ENCODE data around the gene CLCN6. TPM values are rescaled to one million over a fixed set of nuclear protein-coding genes. Genes with fewer than 3 reads are reported as not detected.

Gene CLCN6
- polyA plus RNA-seq, 1 experiment = 9.0 TPM

DNA sequence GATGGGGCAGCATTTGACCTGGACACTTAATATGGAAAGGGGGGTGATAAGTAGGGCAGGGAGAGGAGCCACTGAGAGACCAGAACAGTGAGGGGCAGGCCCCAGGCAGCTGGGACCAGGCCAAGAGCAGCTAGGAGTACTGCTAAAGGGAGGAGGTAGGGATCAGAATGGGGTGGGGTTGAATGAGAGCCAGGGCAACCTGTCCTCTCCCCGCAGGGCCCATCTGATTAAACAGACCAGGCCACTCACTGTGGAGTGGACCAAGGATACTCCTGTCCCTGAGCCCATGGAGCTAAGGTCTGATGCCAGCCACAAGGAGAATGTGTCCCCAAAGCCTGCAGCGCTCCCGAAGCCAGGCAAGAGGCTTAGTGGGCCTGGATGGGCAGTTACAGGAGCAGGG, 41.9 kb upstream of the CLCN6 start:
- POLR2A ChIA-PET = no interaction called here
- CTCF ChIA-PET = interaction anchor here (1.6 kb wide), 1 partner anchor 21 kb away, joined by 6 read pairs; no protein-coding TSS in a partner anchor
- H3K27ac ChIP-seq (ENCODE audit: low read depth, low read length) = no peak overlapping the region

DNA sequence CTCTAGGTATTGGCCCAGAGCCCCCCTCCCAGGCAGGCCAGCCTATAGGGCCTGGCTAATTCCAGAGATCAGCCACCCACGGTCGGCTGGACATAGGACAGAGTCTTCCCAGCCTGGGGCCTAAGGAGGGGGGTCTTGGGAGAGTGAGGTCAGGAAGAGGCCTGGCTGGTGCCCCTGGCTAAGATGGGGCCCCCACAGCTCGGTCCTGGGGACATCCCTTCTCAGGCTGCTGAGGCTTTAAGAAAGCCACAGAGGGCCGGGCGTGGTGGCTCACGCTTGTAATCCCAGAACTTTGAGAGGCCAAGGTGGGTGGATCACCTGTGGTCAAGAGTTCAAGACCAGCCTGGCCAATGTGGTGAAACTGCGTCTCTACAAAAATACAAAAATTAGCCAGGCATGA, 41.5 kb upstream of the CLCN6 start:
- POLR2A ChIA-PET = no interaction called here
- TF ChIP-seq, protein P1, sequence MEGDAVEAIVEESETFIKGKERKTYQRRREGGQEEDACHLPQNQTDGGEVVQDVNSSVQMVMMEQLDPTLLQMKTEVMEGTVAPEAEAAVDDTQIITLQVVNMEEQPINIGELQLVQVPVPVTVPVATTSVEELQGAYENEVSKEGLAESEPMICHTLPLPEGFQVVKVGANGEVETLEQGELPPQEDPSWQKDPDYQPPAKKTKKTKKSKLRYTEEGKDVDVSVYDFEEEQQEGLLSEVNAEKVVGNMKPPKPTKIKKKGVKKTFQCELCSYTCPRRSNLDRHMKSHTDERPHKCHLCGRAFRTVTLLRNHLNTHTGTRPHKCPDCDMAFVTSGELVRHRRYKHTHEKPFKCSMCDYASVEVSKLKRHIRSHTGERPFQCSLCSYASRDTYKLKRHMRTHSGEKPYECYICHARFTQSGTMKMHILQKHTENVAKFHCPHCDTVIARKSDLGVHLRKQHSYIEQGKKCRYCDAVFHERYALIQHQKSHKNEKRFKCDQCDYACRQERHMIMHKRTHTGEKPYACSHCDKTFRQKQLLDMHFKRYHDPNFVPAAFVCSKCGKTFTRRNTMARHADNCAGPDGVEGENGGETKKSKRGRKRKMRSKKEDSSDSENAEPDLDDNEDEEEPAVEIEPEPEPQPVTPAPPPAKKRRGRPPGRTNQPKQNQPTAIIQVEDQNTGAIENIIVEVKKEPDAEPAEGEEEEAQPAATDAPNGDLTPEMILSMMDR (IDR thresholded peaks at IDR 0.05; ENCODE audit: low read depth, low read length) = no peak
- Histone ChIP-seq H3K4me3 (ENCODE audit: low read depth, low read length) (no peak overlapping the region), H3K27me3 (ENCODE audit: control insufficient read depth, insufficient read depth, low read length) (peaks cover 36% of the 10 kb centered on the region), H3K9me3 (ENCODE audit: control insufficient read depth, insufficient read depth, low read length) (no peaks in the 10 kb centered on the region; the same call in 1 of the 2 replicates), H3K27ac (ENCODE audit: low read depth, low read length) (no peak overlapping the region)
- CTCF ChIA-PET = interaction anchor here (1.6 kb wide), 1 partner anchor 21 kb away, joined by 6 read pairs; no protein-coding TSS in a partner anchor
- DNase-seq (ENCODE audit: low read depth, low spot score) = no peak

More for the DNA sequence above, 41.9 kb upstream of the CLCN6 start:
- no peak for DNase-seq (ENCODE audit: low read depth, low spot score)
- H3K27me3 ChIP-seq (ENCODE audit: control insufficient read depth, insufficient read depth, low read length) = peaks cover 36% of the 10 kb centered on the region
- no peaks in the 10 kb centered on the region; the same call in 1 of the 2 replicates for H3K9me3 ChIP-seq (ENCODE audit: control insufficient read depth, insufficient read depth, low read length)
- TF ChIP-seq, protein P1 (IDR thresholded peaks at IDR 0.05; ENCODE audit: low read depth, low read length) = no peak
- no peak overlapping the region for H3K4me3 ChIP-seq (ENCODE audit: low read depth, low read length)

DNA sequence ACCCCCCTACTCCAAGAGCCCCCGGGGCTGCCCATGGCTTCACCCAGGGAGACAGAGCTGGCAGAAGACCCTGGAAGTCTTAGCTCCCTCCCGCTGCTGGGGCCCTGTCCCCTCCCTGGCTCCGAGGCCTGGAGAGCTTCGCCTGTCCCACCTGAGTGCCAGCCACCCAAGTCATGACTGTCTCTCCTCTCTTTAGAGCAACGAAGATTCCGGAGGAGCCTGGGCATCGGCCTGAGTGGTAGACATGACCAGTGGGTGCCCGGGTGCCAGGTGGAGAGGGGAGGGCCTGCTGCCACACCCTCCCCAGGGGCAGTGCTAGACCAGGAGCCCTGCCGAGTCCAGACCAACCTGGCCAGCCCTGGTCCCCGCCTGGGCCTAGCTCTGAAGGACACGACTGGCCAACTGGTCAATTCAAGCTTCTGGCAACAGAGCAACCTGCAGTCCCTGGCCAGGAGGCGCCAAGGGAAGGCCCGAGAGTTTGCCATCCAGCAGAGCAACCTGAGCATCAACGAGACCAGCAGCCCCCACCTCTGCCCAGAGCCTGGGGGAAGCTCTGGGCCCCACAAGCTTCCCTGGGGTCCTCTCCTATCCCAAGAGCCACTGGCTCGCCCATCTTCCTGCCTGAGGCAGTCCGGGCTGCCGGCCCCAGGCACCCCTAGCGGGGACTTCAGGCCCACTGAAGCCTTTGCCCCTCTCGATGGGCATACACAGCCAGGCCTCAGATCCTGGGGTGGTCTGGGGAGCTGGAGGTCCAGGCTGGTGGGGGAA, 40.1 kb upstream of the CLCN6 start:
- peaks cover 32% of the 10 kb centered on the region for H3K27me3 ChIP-seq (ENCODE audit: control insufficient read depth, insufficient read depth, low read length)
- H3K9me3 ChIP-seq (ENCODE audit: control insufficient read depth, insufficient read depth, low read length) = no peaks in the 10 kb centered on the region; the same call in 1 of the 2 replicates
- no peak overlapping the region for H3K4me3 ChIP-seq (ENCODE audit: low read depth, low read length)
- no peak overlapping the region for H3K27ac ChIP-seq (ENCODE audit: low read depth, low read length)
- ChIA-PET POLR2A (no interaction called here), CTCF (interaction anchor here (1.1 kb wide), 1 partner anchor 19 kb away, joined by 4 read pairs; no protein-coding TSS in a partner anchor)
- TF ChIP-seq, protein P1 (IDR thresholded peaks at IDR 0.05; ENCODE audit: low read depth, low read length) = no peak
- DNase-seq (ENCODE audit: low read depth, low spot score) = no peak

DNA sequence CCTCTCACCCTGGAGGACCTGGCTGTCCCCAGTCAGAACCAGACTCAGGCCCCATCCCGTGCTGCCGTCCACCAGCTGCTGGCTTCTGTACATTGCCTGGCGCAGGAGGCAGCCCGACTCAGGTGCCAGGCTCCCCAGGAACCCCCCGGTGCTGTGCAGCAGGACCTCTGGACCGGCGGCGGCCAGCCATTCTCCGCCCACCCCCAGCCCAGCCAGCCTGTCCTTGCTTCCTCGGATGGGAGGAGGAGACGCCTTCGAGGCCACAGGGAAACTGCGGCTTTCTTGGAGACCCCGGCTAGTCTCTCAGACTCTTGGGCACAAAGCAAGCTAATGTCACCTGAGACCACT, 39.6 kb upstream of the CLCN6 start:
- ChIA-PET CTCF (no interaction called here), POLR2A (no interaction called here)
- TF ChIP-seq, protein P1 (IDR thresholded peaks at IDR 0.05; ENCODE audit: low read depth, low read length) = no peak
- H3K27me3 ChIP-seq (ENCODE audit: control insufficient read depth, insufficient read depth, low read length) = peaks cover 32% of the 10 kb centered on the region
- no peak overlapping the region for H3K27ac ChIP-seq (ENCODE audit: low read depth, low read length)
- DNase-seq (ENCODE audit: low read depth, low spot score) = no peak
- H3K9me3 ChIP-seq (ENCODE audit: control insufficient read depth, insufficient read depth, low read length) = no peaks in the 10 kb centered on the region; the same call in 1 of the 2 replicates
- no peak overlapping the region for H3K4me3 ChIP-seq (ENCODE audit: low read depth, low read length)

DNA sequence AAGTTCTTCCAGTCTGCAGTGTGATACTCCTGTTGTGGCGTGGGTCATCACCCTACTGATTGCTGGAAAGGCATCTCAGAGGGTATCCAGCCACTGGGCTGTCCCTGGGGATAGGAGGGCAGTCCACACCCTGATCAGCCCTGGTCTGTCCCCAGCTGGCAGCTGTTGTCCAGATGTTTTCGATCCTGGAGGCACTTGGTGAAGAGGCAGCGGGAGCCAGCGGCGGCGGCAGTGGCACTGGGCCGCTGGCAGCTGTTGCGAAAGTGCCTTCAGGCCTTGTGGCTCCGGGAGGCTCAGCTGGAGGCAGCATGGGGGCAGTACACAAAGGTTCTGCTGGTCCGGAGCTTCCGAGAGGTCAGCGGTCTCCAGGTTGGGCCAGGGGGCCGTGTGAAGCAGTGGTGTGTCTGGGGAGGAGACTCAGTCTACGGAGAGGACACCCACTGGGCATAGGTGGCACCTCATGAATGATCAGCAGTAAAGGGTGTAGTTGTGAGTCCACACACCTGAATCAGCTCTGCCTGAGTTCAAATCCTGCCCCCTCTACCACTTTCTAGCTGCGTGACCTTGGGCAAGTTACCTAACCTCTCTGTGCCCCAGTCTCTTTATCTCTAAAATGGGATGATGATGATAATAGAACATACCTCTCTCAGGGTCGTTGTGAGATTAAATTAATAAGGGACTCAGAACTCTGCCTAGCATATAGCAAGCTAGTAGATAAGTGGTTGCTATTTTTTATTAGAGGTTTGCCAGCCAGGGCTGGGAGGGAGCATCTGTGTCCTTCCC, 37.9 kb upstream of the CLCN6 start:
- no peaks in the 10 kb centered on the region for H3K9me3 ChIP-seq (ENCODE audit: control insufficient read depth, insufficient read depth, low read length)
- TF ChIP-seq, protein P1 (IDR thresholded peaks at IDR 0.05; ENCODE audit: low read depth, low read length) = no peak
- no peak overlapping the region for H3K4me3 ChIP-seq (ENCODE audit: low read depth, low read length)
- H3K27ac ChIP-seq (ENCODE audit: low read depth, low read length) = no peak overlapping the region
- no peak for DNase-seq (ENCODE audit: low read depth, low spot score)
- H3K27me3 ChIP-seq (ENCODE audit: control insufficient read depth, insufficient read depth, low read length) = peaks cover 21% of the 10 kb centered on the region
- ChIA-PET CTCF (interaction anchor here (1.0 kb wide), 1 partner anchor 17 kb away, joined by 3 read pairs; no protein-coding TSS in a partner anchor), POLR2A (no interaction called here)
